ENCODE results near the gene KL.

DNA sequence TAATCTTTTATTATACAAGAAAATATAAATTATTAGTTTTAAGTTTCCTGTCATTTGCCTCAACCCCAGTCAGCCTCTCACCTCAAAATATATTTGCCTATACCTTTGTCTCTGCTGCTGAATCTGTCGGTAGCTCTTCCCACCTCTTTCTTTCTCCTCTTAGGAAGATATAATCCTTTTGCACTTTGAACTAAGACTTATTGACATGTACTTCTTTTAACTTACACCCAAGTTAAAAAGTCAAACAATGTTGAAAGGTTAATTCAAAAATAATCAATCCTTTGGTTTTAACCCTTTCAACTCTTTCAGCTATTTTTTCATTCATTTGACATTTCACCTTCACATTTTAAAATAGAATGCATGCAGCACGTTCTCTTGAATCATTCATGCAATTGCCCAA lies 9.0 kb upstream of the KL start:
- TF ChIP-seq, protein P1, sequence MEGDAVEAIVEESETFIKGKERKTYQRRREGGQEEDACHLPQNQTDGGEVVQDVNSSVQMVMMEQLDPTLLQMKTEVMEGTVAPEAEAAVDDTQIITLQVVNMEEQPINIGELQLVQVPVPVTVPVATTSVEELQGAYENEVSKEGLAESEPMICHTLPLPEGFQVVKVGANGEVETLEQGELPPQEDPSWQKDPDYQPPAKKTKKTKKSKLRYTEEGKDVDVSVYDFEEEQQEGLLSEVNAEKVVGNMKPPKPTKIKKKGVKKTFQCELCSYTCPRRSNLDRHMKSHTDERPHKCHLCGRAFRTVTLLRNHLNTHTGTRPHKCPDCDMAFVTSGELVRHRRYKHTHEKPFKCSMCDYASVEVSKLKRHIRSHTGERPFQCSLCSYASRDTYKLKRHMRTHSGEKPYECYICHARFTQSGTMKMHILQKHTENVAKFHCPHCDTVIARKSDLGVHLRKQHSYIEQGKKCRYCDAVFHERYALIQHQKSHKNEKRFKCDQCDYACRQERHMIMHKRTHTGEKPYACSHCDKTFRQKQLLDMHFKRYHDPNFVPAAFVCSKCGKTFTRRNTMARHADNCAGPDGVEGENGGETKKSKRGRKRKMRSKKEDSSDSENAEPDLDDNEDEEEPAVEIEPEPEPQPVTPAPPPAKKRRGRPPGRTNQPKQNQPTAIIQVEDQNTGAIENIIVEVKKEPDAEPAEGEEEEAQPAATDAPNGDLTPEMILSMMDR (conservative IDR thresholded peaks at IDR 0.05; ENCODE audit: low read depth in 2 of 2), result no peak
- TF ChIP-seq CREB1 (CRISPR knock-in tag; IDR thresholded peaks at IDR 0.05; ENCODE audit: low read depth) (no peak), EZH2 (IDR thresholded peaks at IDR 0.05; ENCODE audit: low read depth, unreplicated experiment) (no peak), EZH2phosphoT487 (IDR thresholded peaks at IDR 0.05; ENCODE audit: unreplicated experiment) (no peak), POLR2AphosphoS5 (IDR thresholded peaks at IDR 0.05; ENCODE audit: low read depth) (no peak), ZNF331 (CRISPR knock-in tag; IDR thresholded peaks at IDR 0.05; ENCODE audit: low read depth) (no peak), JUNB (IDR thresholded peaks at IDR 0.05; ENCODE audit: unreplicated experiment) (no peak), STAT1 (IDR thresholded peaks at IDR 0.05; ENCODE audit: unreplicated experiment) (no peak), ZNF114 (CRISPR knock-in tag; IDR thresholded peaks at IDR 0.05) (no peak)
- TF ChIP-seq, protein P2, sequence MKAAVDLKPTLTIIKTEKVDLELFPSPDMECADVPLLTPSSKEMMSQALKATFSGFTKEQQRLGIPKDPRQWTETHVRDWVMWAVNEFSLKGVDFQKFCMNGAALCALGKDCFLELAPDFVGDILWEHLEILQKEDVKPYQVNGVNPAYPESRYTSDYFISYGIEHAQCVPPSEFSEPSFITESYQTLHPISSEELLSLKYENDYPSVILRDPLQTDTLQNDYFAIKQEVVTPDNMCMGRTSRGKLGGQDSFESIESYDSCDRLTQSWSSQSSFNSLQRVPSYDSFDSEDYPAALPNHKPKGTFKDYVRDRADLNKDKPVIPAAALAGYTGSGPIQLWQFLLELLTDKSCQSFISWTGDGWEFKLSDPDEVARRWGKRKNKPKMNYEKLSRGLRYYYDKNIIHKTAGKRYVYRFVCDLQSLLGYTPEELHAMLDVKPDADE (IDR thresholded peaks at IDR 0.05), result no peak
- TF ChIP-seq, protein P3, sequence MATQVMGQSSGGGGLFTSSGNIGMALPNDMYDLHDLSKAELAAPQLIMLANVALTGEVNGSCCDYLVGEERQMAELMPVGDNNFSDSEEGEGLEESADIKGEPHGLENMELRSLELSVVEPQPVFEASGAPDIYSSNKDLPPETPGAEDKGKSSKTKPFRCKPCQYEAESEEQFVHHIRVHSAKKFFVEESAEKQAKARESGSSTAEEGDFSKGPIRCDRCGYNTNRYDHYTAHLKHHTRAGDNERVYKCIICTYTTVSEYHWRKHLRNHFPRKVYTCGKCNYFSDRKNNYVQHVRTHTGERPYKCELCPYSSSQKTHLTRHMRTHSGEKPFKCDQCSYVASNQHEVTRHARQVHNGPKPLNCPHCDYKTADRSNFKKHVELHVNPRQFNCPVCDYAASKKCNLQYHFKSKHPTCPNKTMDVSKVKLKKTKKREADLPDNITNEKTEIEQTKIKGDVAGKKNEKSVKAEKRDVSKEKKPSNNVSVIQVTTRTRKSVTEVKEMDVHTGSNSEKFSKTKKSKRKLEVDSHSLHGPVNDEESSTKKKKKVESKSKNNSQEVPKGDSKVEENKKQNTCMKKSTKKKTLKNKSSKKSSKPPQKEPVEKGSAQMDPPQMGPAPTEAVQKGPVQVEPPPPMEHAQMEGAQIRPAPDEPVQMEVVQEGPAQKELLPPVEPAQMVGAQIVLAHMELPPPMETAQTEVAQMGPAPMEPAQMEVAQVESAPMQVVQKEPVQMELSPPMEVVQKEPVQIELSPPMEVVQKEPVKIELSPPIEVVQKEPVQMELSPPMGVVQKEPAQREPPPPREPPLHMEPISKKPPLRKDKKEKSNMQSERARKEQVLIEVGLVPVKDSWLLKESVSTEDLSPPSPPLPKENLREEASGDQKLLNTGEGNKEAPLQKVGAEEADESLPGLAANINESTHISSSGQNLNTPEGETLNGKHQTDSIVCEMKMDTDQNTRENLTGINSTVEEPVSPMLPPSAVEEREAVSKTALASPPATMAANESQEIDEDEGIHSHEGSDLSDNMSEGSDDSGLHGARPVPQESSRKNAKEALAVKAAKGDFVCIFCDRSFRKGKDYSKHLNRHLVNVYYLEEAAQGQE (IDR thresholded peaks at IDR 0.05; ENCODE audit: unreplicated experiment), result no peak
